ENCODE measurements around the gene CCDC40. TPM values are rescaled to one million over a fixed set of nuclear protein-coding genes. Genes with fewer than 3 reads are reported as not detected.
A peak's percentile ranks its signal among the peaks of the same experiment; 100 is the strongest.

CCDC40 gene
- total RNA-seq, 3 donors from 2014 or later = 0.25 to 0.98 (median 0.29) TPM

DNA sequence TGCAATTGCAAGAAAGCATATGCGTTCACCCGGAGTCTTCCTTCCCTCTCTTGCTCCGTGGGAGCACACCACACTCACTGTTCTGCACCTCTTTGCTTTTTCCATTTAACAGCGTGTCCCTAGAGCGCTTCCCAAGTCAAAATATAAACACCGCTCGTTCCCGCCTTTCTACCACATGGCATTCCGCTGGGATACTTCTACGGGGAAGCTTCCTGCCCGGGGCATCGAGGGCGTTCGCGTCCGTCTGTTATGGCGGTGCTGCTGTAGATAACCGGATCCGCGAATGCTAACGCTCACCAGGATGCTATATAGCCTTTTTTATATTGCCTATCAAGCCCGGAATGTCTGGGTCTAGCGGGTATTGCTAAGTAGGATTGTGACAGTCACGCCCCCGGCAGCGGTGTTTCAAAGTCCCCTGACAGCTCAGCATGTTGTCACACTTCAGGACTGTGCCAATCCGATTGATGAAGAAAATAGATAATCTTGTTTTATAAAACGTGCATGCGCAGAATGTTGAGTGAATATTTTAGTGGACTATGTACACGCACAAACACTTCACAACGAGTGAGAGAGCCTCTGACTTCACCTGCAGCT is 31.0 kb downstream of the CCDC40 start:
- no peak for DNase-seq
- Mint-ChIP-seq H3K4me3 (no peak overlapping the region), H3K36me3 (ENCODE audit: insufficient read depth) (no peaks in the 10 kb centered on the region), H3K9me3 (no peaks in the 10 kb centered on the region), H3K27me3 (ENCODE audit: low read depth) (peaks cover 2% of the 10 kb centered on the region), H3K4me1 (ENCODE audit: low read depth) (peaks cover 5% of the 10 kb centered on the region)
- ATAC-seq = no peak

DNA sequence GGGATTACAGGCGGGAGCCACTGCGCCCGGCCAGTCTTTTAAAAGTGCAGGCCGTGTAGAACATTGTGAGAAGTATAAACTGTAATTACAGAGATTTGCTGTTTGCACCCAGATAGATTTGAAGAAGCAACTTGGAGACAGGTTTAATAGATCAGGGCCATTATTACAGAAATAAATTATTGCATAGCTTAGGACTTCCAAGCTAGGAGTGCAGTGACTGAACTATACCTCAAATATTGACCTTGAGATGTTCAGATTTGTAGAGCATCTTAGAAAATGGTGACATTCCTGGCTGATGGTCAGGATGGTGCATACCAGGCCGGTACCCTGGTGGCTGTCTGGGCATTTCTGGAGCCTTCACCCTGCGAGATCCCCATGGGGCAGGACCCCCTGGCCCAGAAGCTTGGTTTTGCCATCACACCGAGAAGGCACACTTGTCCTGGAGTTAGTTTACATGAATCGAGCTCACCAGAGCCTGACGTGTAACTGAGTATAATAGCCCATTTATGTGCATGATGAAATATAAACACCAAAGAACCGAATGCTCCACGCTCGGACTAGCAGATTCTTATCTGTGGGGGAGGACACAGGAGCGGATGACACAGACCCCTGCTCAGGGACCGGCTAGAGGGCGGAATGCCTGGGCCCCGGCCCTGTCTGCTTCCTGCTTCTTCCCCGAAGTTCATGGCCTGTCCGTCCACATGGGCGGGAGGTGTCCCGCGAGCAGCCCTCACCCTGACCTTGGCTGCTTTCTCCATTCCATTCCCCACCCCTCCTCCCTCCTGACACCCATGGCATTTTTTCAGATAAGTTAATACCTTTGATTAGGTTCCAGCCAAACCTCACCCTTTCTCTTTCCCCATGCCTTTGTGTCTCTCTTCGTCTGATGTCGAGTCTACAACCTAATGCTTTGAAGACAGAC is 32.1 kb downstream of the CCDC40 start:
- Mint-ChIP-seq H3K4me1 (ENCODE audit: low read depth) (peaks cover 5% of the 10 kb centered on the region), H3K9me3 (no peaks in the 10 kb centered on the region), H3K4me3 (no peak overlapping the region), H3K27me3 (ENCODE audit: low read depth) (peaks cover 2% of the 10 kb centered on the region), H3K36me3 (ENCODE audit: insufficient read depth) (no peaks in the 10 kb centered on the region)
- no peak for ATAC-seq
- no peak for DNase-seq

GRCh38 chr17:80070375-80071115 is 34.1 kb downstream of the CCDC40 start:
- Mint-ChIP-seq H3K36me3 (ENCODE audit: insufficient read depth) (no peaks in the 10 kb centered on the region), H3K4me3 (no peak overlapping the region), H3K27me3 (ENCODE audit: low read depth) (peaks cover 2% of the 10 kb centered on the region), H3K9me3 (no peaks in the 10 kb centered on the region), H3K4me1 (ENCODE audit: low read depth) (peaks cover 5% of the 10 kb centered on the region)
- ATAC-seq (no peak), DNase-seq (no peak)

DNA sequence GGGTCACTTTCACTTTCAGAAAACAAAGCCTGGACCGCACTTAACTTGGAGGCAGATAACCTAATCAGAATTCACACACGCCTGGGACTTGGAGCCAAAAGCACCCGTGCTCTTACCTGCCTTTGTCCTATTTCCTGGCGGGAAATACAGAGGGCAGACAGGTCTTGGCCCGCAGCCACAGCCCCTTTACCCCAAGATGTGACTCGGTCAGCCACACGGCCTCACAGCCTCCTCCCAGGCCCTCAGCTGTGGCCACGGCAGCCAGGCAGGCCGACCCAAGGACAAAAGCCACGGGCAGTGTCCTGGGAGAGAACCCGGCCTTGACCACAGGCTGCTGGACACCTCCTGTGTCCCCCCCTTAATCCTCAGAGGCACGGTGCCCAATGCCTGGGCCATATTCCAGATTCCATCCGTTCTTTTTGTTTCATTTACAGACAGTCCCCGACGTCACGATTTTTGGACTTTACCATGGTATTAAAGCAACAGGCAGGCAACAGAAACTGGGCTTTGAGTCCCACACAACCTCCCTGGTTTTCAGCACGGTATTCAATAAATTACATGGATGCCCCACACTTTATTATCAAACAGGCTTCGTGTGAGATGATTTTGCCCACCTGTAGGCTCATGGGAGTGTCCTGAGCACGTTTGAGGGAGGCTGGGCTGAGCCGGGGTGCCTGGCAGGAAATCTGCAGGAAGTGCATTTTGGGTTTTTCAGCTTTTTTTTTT is 34.8 kb downstream of the CCDC40 start:
- Mint-ChIP-seq H3K4me3 (no peak overlapping the region), H3K27me3 (ENCODE audit: low read depth) (no peaks in the 10 kb centered on the region), H3K4me1 (ENCODE audit: low read depth) (peaks cover 5% of the 10 kb centered on the region), H3K36me3 (ENCODE audit: insufficient read depth) (no peaks in the 10 kb centered on the region), H3K9me3 (no peaks in the 10 kb centered on the region)
- ATAC-seq (no peak), DNase-seq (no peak)

GRCh38 chr17:80072410-80072809 is 36.0 kb downstream of the CCDC40 start:
- no peak for ATAC-seq
- Mint-ChIP-seq H3K4me1 (ENCODE audit: low read depth) (peaks cover 5% of the 10 kb centered on the region), H3K9me3 (no peaks in the 10 kb centered on the region), H3K27me3 (ENCODE audit: low read depth) (no peaks in the 10 kb centered on the region), H3K4me3 (no peak overlapping the region), H3K36me3 (ENCODE audit: insufficient read depth) (no peaks in the 10 kb centered on the region)
- DNase-seq = no peak

DNA sequence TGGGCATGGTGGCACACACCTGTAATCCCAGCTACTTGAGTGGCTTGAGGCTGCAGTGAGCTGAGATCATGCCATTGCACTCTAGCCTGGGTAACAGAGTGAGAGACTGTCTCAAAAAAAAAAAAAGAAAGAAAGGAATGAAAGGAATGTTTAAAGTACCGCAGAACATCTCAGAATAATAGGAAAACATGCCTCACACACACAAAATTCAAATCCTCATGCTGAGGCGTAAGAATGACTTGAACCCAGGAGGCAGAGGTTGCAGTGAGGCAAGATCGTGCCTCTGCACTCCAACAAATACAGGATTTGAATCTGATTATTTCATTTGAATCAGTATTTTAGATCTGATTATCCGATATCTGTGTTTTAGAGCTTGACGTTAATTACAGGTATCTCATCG is 43.6 kb downstream of the CCDC40 start:
- Mint-ChIP-seq H3K27me3 (ENCODE audit: low read depth) (peaks cover 3% of the 10 kb centered on the region), H3K36me3 (ENCODE audit: insufficient read depth) (no peaks in the 10 kb centered on the region), H3K4me1 (ENCODE audit: low read depth) (peaks cover 2% of the 10 kb centered on the region), H3K4me3 (no peak overlapping the region), H3K9me3 (no peaks in the 10 kb centered on the region)
- ATAC-seq (no peak), DNase-seq (no peak)

DNA sequence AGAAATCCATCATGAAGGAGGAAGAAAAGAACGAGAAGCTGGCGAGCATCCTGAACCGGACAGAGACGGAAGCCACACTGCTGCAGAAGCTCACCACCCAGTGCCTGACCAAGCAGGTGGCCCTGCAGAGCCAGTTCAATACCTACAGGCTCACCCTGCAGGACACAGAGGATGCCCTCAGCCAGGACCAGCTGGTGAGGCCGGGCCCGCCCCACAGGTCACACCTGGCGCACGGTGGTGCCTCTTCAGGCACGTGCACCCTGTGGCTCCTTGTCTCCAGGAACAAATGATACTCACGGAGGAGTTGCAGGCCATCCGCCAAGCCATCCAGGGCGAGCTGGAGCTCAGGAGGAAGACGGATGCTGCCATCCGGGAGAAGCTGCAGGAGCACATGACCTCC is 45.2 kb downstream of the CCDC40 start:
- Mint-ChIP-seq H3K27me3 (ENCODE audit: low read depth) (peaks cover 3% of the 10 kb centered on the region), H3K36me3 (ENCODE audit: insufficient read depth) (no peaks in the 10 kb centered on the region), H3K9me3 (no peaks in the 10 kb centered on the region), H3K4me1 (ENCODE audit: low read depth) (peaks cover 2% of the 10 kb centered on the region), H3K4me3 (no peak overlapping the region)
- no peak for ATAC-seq
- no peak for DNase-seq

DNA sequence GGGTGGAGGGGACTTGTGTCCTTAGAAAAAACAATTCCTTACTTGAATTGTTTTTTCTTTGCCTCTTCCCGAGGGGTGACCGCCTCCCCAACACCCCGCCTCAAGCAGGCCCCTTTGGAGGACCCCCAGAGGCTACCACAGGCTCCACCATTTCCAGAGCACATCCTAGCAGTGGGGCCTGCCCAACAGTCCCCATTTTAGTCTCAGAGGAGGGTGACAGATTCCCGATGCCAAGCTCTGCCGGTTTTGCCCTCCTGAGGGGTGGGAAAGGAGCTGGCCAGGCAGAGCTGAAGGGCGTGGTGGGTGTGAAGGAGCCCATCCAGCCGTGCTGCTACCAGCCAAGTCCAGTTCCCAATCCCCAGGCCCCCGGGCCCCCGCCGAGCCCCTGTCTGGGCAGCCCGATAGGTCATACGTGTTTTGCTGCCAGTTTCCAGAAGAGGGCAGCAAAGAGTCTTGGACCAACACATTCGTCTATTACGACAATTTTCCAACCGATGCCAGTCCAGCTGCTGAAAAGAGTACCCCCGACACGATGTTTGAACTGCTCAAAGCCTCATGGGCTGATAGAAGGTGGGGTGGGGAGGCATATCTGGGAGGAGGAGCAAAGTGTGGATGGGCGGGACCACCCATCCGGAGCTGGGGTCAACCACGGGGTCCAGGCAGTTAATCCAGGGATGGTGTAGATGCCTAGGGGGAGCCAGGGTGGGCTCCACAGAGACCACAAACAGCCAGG is 46.1 kb downstream of the CCDC40 start:
- DNase-seq = peak; percentile 59

GRCh38 chr17:80083136-80083661 is 46.8 kb downstream of the CCDC40 start:
- DNase-seq = no peak
- Mint-ChIP-seq H3K36me3 (ENCODE audit: insufficient read depth) (no peaks in the 10 kb centered on the region), H3K4me1 (ENCODE audit: low read depth) (peaks cover 2% of the 10 kb centered on the region), H3K9me3 (no peaks in the 10 kb centered on the region), H3K27me3 (ENCODE audit: low read depth) (peaks cover 2% of the 10 kb centered on the region), H3K4me3 (no peak overlapping the region)
- ATAC-seq = no peak

More for the DNA sequence above, 46.1 kb downstream of the CCDC40 start:
- ATAC-seq = peak; percentile 66 to 79
- peaks cover 4% of the 10 kb centered on the region for H3K27me3 Mint-ChIP-seq (ENCODE audit: low read depth)
- no peak overlapping the region for H3K4me3 Mint-ChIP-seq
- H3K4me1 Mint-ChIP-seq (ENCODE audit: low read depth) = peaks cover 2% of the 10 kb centered on the region
- H3K36me3 Mint-ChIP-seq (ENCODE audit: insufficient read depth) = no peaks in the 10 kb centered on the region
- H3K9me3 Mint-ChIP-seq = no peaks in the 10 kb centered on the region

- Mint-ChIP-seq H3K27me3 (ENCODE audit: low read depth) (peaks cover 2% of the 10 kb centered on the region), H3K36me3 (ENCODE audit: insufficient read depth) (no peaks in the 10 kb centered on the region), H3K9me3 (no peaks in the 10 kb centered on the region), H3K4me3 (no peak overlapping the region), H3K4me1 (ENCODE audit: low read depth) (peaks cover 2% of the 10 kb centered on the region)
- no peak for ATAC-seq
- no peak for DNase-seq
Measured at GRCh38 chr17:80084773-80085172, 48.3 kb downstream of the CCDC40 start.

GRCh38 chr17:80086081-80086480 is 49.6 kb downstream of the CCDC40 start:
- Mint-ChIP-seq H3K4me3 (no peak overlapping the region), H3K27me3 (ENCODE audit: low read depth) (peaks cover 2% of the 10 kb centered on the region), H3K4me1 (ENCODE audit: low read depth) (peaks cover 2% of the 10 kb centered on the region), H3K9me3 (no peaks in the 10 kb centered on the region), H3K36me3 (ENCODE audit: insufficient read depth) (no peaks in the 10 kb centered on the region)
- DNase-seq = no peak
- no peak for ATAC-seq

GRCh38 chr17:80086616-80087015 is 50.2 kb downstream of the CCDC40 start:
- Mint-ChIP-seq H3K9me3 (no peaks in the 10 kb centered on the region), H3K27me3 (ENCODE audit: low read depth) (peaks cover 2% of the 10 kb centered on the region), H3K4me3 (no peak overlapping the region), H3K4me1 (ENCODE audit: low read depth) (peaks cover 2% of the 10 kb centered on the region), H3K36me3 (ENCODE audit: insufficient read depth) (no peaks in the 10 kb centered on the region)
- no peak for ATAC-seq
- DNase-seq = no peak

All from activated T-cell treated with anti-CD3 and anti-CD28 coated beads, Interleukin-2, amount 50 U/mL, for 4 hours (primary cell).